ENCODE measurements around the gene COL27A1.

Gene COL27A1

DNA sequence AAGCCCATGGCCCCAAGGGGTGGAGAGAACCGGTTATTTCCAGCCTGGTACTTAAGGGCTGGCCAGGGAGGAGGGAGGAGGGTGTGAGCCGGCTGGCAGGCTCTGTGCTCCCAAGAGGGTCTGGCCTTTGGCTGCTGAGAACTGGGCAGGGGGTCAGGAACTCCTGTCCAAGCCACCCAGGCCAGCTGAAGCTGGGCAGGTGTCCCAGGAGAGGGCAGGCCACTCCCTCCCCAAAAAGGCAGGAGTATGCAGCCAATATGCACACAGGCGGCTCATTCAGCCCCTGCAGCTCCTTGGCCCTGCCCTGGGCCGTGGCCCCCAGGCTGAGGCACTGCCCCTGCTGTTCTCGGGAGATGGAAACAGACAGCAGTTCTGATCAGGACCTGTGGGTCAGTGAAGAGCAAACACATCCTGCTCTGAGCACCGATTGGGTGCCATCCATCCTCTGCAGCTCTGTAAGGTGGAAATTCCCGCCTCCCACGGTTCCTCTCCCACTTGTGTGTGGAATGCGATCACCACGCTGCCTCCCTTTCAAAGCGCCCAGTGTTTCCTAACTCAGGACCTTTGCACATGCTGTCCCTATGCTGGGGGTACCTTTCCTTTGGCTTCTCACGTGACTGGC lies 39.1 kb upstream of the COL27A1 start:
- Histone ChIP-seq H2AFZ (ENCODE audit: low read depth, low read length) (no peak overlapping the region), H4K20me1 (ENCODE audit: insufficient read depth, low read length) (no peaks in the 10 kb centered on the region), H3K9me3 (ENCODE audit: insufficient read depth, low read length, severe bottlenecking) (no peaks in the 10 kb centered on the region), H3K27me3 (ENCODE audit: insufficient read depth, low read length, poor library complexity) (peaks cover 6% of the 10 kb centered on the region), H3K4me1 (ENCODE audit: insufficient read depth, low read length) (no peaks in the 10 kb centered on the region), H3K9ac (ENCODE audit: low read depth, low read length) (no peak overlapping the region), H3K4me3 (ENCODE audit: low read depth in 1 of 2, low read length in 2 of 2) (no peak overlapping the region), H3K36me3 (ENCODE audit: insufficient read depth, low read length) (no peaks in the 10 kb centered on the region), H3K79me2 (ENCODE audit: insufficient read depth, low read length) (no peaks in the 10 kb centered on the region), H3K4me2 (ENCODE audit: insufficient read depth, low read length) (no peak overlapping the region), H3K27ac (ENCODE audit: low read length) (no peak overlapping the region)
- ATAC-seq (ENCODE audit: insufficient read depth, low read depth) (no peak), DNase-seq (no peak)
- TF ChIP-seq, protein P1, sequence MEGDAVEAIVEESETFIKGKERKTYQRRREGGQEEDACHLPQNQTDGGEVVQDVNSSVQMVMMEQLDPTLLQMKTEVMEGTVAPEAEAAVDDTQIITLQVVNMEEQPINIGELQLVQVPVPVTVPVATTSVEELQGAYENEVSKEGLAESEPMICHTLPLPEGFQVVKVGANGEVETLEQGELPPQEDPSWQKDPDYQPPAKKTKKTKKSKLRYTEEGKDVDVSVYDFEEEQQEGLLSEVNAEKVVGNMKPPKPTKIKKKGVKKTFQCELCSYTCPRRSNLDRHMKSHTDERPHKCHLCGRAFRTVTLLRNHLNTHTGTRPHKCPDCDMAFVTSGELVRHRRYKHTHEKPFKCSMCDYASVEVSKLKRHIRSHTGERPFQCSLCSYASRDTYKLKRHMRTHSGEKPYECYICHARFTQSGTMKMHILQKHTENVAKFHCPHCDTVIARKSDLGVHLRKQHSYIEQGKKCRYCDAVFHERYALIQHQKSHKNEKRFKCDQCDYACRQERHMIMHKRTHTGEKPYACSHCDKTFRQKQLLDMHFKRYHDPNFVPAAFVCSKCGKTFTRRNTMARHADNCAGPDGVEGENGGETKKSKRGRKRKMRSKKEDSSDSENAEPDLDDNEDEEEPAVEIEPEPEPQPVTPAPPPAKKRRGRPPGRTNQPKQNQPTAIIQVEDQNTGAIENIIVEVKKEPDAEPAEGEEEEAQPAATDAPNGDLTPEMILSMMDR (IDR thresholded peaks at IDR 0.05; ENCODE audit: borderline replicate concordance, extremely low read depth, low read length, poor library complexity, severe bottlenecking) = no peak

DNA sequence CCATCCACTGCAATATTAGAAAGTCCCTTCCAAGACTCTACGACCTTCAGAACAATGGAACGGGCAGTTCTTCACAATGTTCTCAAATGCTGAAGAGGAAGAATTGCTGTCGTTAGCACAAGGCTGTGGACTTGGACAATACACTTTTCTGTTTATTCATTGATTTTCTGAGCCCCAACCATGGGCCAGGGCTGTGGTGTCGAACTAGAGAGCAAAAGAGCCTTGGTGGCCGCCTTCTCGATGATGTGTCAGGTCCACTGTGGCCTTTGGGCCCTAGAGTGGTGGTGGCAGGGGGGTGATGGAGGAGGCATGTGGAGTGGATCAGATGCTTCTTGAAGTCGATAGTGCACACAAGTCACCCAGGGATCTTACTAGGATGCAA lies 37.7 kb upstream of the COL27A1 start:
- Histone ChIP-seq H3K27me3 (ENCODE audit: insufficient read depth, low read length, poor library complexity) (peaks cover 6% of the 10 kb centered on the region), H3K4me2 (ENCODE audit: insufficient read depth, low read length) (no peak overlapping the region), H3K79me2 (ENCODE audit: insufficient read depth, low read length) (no peaks in the 10 kb centered on the region), H3K9me3 (ENCODE audit: insufficient read depth, low read length, severe bottlenecking) (no peaks in the 10 kb centered on the region), H3K36me3 (ENCODE audit: insufficient read depth, low read length) (no peaks in the 10 kb centered on the region), H3K4me3 (ENCODE audit: low read depth in 1 of 2, low read length in 2 of 2) (no peak overlapping the region), H2AFZ (ENCODE audit: low read depth, low read length) (no peak overlapping the region), H3K9ac (ENCODE audit: low read depth, low read length) (no peak overlapping the region), H3K27ac (ENCODE audit: low read length) (no peak overlapping the region), H3K4me1 (ENCODE audit: insufficient read depth, low read length) (no peaks in the 10 kb centered on the region), H4K20me1 (ENCODE audit: insufficient read depth, low read length) (no peaks in the 10 kb centered on the region)
- TF ChIP-seq, protein P1 (IDR thresholded peaks at IDR 0.05; ENCODE audit: borderline replicate concordance, extremely low read depth, low read length, poor library complexity, severe bottlenecking) = no peak
- TF ChIP-seq EZH2 (IDR thresholded peaks at IDR 0.05; ENCODE audit: borderline replicate concordance, low read depth, low read length, severe bottlenecking) = no peak
- ATAC-seq (ENCODE audit: insufficient read depth, low read depth) (no peak), DNase-seq (no peak)

DNA sequence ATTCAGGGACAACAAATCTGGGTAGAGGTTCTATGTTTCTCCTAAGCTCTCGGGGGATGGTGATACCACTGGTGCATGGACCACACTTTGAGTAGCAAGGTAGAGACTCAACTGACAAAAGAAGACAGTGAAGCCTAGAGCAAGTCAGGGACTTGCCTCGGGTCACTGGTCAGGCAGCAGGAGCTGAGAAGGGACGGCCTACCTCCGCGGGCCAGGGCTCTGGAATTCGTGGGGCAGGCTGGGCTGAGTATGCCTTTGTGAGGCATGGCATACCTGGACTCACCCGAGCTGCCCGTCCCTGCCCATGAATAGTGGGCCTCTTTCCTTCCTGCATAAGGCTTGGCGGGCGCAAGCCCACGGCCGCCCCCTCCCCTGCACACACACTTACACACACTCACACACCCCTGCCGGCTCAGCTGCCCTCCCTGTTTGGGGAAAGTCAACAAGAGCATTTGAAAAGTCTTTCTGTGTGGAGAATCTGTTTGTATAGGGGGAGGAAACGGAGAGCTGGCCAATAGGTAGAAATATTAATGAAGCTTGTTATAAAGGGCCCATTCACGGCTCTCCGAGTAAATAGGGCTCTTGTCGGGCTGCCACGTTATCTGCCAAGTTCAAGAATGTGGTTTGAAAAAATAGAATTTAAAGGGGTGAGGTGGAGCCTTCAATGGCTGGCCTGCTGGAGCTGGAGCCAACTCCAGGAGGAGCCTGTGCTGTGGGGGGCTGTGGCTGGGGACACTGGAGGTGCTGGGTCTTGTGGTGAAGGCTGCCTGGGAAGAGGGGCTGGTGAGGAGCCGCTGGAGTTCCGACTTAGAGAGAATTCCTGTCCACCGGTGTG lies 37.1 kb upstream of the COL27A1 start:
- H3K9me3 ChIP-seq (ENCODE audit: insufficient read depth, low read length, severe bottlenecking) = no peaks in the 10 kb centered on the region
- no peak for ATAC-seq (ENCODE audit: insufficient read depth, low read depth)
- no peaks in the 10 kb centered on the region for H3K79me2 ChIP-seq (ENCODE audit: insufficient read depth, low read length)
- H3K36me3 ChIP-seq (ENCODE audit: insufficient read depth, low read length) = no peaks in the 10 kb centered on the region
- H3K27me3 ChIP-seq (ENCODE audit: insufficient read depth, low read length, poor library complexity) = peaks cover 6% of the 10 kb centered on the region
- H3K4me2 ChIP-seq (ENCODE audit: insufficient read depth, low read length) = no peak overlapping the region
- H3K27ac ChIP-seq (ENCODE audit: low read length) = no peak overlapping the region
- no peaks in the 10 kb centered on the region for H4K20me1 ChIP-seq (ENCODE audit: insufficient read depth, low read length)
- H2AFZ ChIP-seq (ENCODE audit: low read depth, low read length) = no peak overlapping the region
- no peaks in the 10 kb centered on the region for H3K4me1 ChIP-seq (ENCODE audit: insufficient read depth, low read length)
- TF ChIP-seq, protein P1 (IDR thresholded peaks at IDR 0.05; ENCODE audit: borderline replicate concordance, extremely low read depth, low read length, poor library complexity, severe bottlenecking) = no peak
- no peak for TF ChIP-seq EZH2 (IDR thresholded peaks at IDR 0.05; ENCODE audit: borderline replicate concordance, low read depth, low read length, severe bottlenecking)
- no peak overlapping the region for H3K9ac ChIP-seq (ENCODE audit: low read depth, low read length)
- no peak overlapping the region for H3K4me3 ChIP-seq (ENCODE audit: low read depth in 1 of 2, low read length in 2 of 2)
- no peak for DNase-seq
